Peyer's patch (tissue), 4 donors: ENCODE data around the gene TTLL5.
A peak's percentile ranks its signal among the peaks of the same experiment; 100 is the strongest.

Experiments used
- POLR2A ChIP-seq, 2 donors: fragments of 450-650 bp; IDR thresholded peaks; one replicate each; pipeline ENCODE4 v1.5.1; 2017; ENCODE audit warnings: antibody characterized with exemption in 2 of 2, mild to moderate bottlenecking in 2 of 2, moderate library complexity in 2 of 2
- TF ChIP-seq, protein P1 (sequence below), 6 experiments: fragments of 450-650 bp in 4 of 6; fragments of 200-600 bp in 2 of 6; sonication (generic) in 1 of 6; IDR thresholded peaks; one replicate each; pipeline ENCODE4 v1.5.1; 2017 to 2019; ENCODE audit warnings: antibody characterized with exemption in 6 of 6, mild to moderate bottlenecking in 3 of 6, moderate library complexity in 1 of 6

DNA sequence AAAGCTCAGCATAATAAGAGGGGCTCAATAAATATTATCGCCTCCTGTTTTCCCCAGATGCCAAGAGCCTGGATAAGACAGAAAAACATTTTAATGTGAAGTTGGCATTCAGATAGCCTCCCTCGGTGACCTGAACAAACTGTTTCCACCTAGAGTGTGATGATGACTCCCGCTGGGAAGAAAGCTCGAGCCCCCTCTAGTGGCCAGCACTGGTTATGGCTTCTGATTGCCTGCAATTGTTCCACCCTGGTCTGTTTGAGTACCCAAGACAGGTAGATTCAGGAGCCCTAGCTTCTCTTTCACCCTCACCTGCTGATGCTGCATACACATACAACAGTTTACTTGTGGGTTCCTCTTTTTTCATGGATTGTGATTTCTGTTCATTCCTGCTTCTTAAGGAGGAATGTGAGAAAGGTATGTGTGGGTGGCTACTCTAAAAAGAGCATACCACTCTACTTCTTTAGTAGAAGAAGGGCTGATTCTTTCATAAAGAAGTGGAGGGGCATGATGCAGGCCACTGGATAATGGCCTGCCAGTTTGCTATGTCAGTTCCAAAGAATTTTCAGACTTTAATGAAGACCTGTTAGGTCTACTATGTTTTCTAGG lies 6.8 kb upstream of the TTLL5 start:
- TF ChIP-seq, protein P1, sequence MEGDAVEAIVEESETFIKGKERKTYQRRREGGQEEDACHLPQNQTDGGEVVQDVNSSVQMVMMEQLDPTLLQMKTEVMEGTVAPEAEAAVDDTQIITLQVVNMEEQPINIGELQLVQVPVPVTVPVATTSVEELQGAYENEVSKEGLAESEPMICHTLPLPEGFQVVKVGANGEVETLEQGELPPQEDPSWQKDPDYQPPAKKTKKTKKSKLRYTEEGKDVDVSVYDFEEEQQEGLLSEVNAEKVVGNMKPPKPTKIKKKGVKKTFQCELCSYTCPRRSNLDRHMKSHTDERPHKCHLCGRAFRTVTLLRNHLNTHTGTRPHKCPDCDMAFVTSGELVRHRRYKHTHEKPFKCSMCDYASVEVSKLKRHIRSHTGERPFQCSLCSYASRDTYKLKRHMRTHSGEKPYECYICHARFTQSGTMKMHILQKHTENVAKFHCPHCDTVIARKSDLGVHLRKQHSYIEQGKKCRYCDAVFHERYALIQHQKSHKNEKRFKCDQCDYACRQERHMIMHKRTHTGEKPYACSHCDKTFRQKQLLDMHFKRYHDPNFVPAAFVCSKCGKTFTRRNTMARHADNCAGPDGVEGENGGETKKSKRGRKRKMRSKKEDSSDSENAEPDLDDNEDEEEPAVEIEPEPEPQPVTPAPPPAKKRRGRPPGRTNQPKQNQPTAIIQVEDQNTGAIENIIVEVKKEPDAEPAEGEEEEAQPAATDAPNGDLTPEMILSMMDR (IDR thresholded peaks at IDR 0.05): peak; percentile 85 to 95 (median 94)
- no peak for TF ChIP-seq POLR2A (IDR thresholded peaks at IDR 0.05)
